ENCODE data around the gene NLRP13. TPM values are rescaled to one million over a fixed set of nuclear protein-coding genes. Genes with fewer than 3 reads are reported as not detected.

NLRP13 gene
- total and polyA plus RNA-seq, 9 of the 15 experiments (the other 6 are each of a cell fraction or from before 2014, with no cell fraction given) = not detected

DNA sequence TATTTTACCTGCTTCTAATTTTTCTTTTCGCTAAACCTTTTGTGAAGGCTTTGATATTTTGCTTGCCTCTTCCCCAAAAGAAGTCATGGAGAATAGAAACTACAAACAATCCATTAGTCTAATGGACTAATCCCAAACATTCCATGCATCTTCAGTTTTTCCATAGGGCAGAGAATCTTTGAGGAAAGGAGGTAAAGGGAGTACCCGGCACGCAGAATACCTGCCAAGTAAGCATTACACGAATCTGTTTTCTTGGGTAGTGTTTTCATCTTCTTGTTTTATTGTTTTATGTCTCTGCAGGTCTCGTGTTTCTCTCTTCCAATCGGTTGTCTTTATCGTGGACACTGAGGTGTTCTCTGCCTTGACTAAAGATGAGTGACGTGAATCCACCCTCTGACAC lies 15.4 kb upstream of the NLRP13 start, which contains the start of gene NLRP8:
TSS of gene NLRP8 (plus strand) at position 301 of the 400 bp plus-strand sequence.
- in situ Hi-C loops (cut with MboI) = no loop called here
- BruUV-seq (replicated peaks) = no TSS peak
- FAIRE-seq = no peak
- ATAC-seq = no peak
- H3K27ac ChIP-seq (ENCODE audit: extremely low read depth, low read depth, low read length) = no peak within 1 kb of the TSS
- DNase-seq (ENCODE audit: extremely low read depth in 1 of 4, low spot score in 3 of 4) = no peak
- H4K20me1 ChIP-seq (replicated peaks; ENCODE audit: control insufficient read depth, insufficient read depth, low read length) = no peaks in the 10 kb centered on the region
- intact Hi-C loops (cut with micrococcal nuclease) = no loop called here
- H3K4me1 ChIP-seq (replicated peaks in 1 of 2; ENCODE audit: control insufficient read depth in 2 of 2, insufficient read depth in 2 of 2, low read length in 2 of 2) = no peaks in the 10 kb centered on the region
- no peaks in the 10 kb centered on the region for H3K9me1 ChIP-seq (ENCODE audit: control insufficient read depth, insufficient read depth, low read length)
- WGBS (ENCODE audit: insufficient coverage, low coverage, missing lambda C conversion rate) = under 1% methylated on average over 8 of the region's 8 CpGs
- ChIA-PET CTCF (ENCODE audit: low intra/inter-chr PET ratio) (no interaction called here), POLR2A (interaction anchor here (0.7 kb wide), 1 partner anchor 14 kb away, joined by 3 read pairs; no protein-coding TSS in a partner anchor)
- no peak within 1 kb of the TSS for H2AFZ ChIP-seq (ENCODE audit: low read depth, low read length)
- no peaks in the 10 kb centered on the region for H3K36me3 ChIP-seq (ENCODE audit: control insufficient read depth, insufficient read depth, low read length)
- 0 out of 5 replicates have a peak, but pooled peaks cover 0 to 4% of the 10 kb centered on the region in 2 experiments for H3K27me3 ChIP-seq (ENCODE audit: control insufficient read depth in 2 of 2, insufficient read depth in 2 of 2, low read length in 2 of 2)
- no peak for TF ChIP-seq SIN3B (IDR thresholded peaks at IDR 0.05; ENCODE audit: low read depth)
- TF ChIP-seq ELF2 (CRISPR knock-in tag; IDR thresholded peaks at IDR 0.05) = no peak
- no peak for TF ChIP-seq ZNF133 (CRISPR knock-in tag; IDR thresholded peaks at IDR 0.05)
- TF ChIP-seq ZNF121 (CRISPR knock-in tag; conservative IDR thresholded peaks at IDR 0.05) = no peak
- TF ChIP-seq NFE2L1 (tag; IDR thresholded peaks at IDR 0.05; ENCODE audit: borderline replicate concordance, low read depth) = no peak
- no peak for TF ChIP-seq TEAD1 (CRISPR knock-in tag; IDR thresholded peaks at IDR 0.05)
- no peak for TF ChIP-seq HSF4 (CRISPR knock-in tag; IDR thresholded peaks at IDR 0.05; ENCODE audit: borderline replicate concordance)
- TF ChIP-seq, protein P1, sequence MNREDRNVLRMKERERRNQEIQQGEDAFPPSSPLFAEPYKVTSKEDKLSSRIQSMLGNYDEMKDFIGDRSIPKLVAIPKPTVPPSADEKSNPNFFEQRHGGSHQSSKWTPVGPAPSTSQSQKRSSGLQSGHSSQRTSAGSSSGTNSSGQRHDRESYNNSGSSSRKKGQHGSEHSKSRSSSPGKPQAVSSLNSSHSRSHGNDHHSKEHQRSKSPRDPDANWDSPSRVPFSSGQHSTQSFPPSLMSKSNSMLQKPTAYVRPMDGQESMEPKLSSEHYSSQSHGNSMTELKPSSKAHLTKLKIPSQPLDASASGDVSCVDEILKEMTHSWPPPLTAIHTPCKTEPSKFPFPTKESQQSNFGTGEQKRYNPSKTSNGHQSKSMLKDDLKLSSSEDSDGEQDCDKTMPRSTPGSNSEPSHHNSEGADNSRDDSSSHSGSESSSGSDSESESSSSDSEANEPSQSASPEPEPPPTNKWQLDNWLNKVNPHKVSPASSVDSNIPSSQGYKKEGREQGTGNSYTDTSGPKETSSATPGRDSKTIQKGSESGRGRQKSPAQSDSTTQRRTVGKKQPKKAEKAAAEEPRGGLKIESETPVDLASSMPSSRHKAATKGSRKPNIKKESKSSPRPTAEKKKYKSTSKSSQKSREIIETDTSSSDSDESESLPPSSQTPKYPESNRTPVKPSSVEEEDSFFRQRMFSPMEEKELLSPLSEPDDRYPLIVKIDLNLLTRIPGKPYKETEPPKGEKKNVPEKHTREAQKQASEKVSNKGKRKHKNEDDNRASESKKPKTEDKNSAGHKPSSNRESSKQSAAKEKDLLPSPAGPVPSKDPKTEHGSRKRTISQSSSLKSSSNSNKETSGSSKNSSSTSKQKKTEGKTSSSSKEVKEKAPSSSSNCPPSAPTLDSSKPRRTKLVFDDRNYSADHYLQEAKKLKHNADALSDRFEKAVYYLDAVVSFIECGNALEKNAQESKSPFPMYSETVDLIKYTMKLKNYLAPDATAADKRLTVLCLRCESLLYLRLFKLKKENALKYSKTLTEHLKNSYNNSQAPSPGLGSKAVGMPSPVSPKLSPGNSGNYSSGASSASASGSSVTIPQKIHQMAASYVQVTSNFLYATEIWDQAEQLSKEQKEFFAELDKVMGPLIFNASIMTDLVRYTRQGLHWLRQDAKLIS (CRISPR knock-in tag; IDR thresholded peaks at IDR 0.05) = no peak
- H3K79me2 ChIP-seq (ENCODE audit: control insufficient read depth, insufficient read depth, low read length) = no peaks in the 10 kb centered on the region
- no peak within 1 kb of the TSS for H3K4me2 ChIP-seq (ENCODE audit: insufficient read depth, low read length)
- no peak within 1 kb of the TSS for H3K4me3 ChIP-seq
- H3K9ac ChIP-seq (ENCODE audit: insufficient read depth in 1 of 2, low read depth in 2 of 2, low read length in 2 of 2) = no peak within 1 kb of the TSS
- H3K9me3 ChIP-seq (replicated peaks; ENCODE audit: control insufficient read depth, insufficient read depth, low read depth, low read length) = no peaks in the 10 kb centered on the region
